Neuronal stem cell (in vitro differentiated cells): ENCODE measurements around the gene GALNTL6.

Experiments
- DNase-seq: peaks from one replicate; pipeline ENCODE4 v3.0.0-alpha.2; 2013; ENCODE audit warnings: low spot score
- H2AFZ ChIP-seq: one replicate; pipeline ENCODE4 v1.6.1; 2013; ENCODE audit warnings: mild to moderate bottlenecking, low read length, inconsistent platforms
- H2AK5ac ChIP-seq: 2 replicates; pipeline ENCODE4 v1.6.1; 2013; ENCODE audit warnings: low read depth, mild to moderate bottlenecking, inconsistent platforms, low read length, moderate library complexity, mixed read lengths
- H2BK120ac ChIP-seq: 2 replicates; pipeline ENCODE4 v1.6.1; 2013; ENCODE audit warnings: low read depth, mild to moderate bottlenecking, inconsistent platforms, low read length, moderate library complexity, mixed read lengths
- H2BK12ac ChIP-seq: one replicate; pipeline ENCODE4 v1.6.1; 2013; ENCODE audit warnings: low read length, inconsistent platforms
- H2BK15ac ChIP-seq: 2 replicates; pipeline ENCODE4 v1.6.1; 2013; ENCODE audit warnings: mild to moderate bottlenecking, low read length, inconsistent platforms, mixed read lengths
- H2BK5ac ChIP-seq: one replicate; pipeline ENCODE4 v1.6.1; 2013; ENCODE audit warnings: inconsistent platforms, mild to moderate bottlenecking, low read length, moderate library complexity
- H3K14ac ChIP-seq: one replicate; pipeline ENCODE4 v1.6.1; 2013; ENCODE audit warnings: low read length, inconsistent platforms
- H3K18ac ChIP-seq: 2 replicates; pipeline ENCODE4 v1.6.1; 2013; ENCODE audit warnings: low read length, inconsistent platforms
- H3K23ac ChIP-seq: 2 replicates; pipeline ENCODE4 v1.6.1; 2013; ENCODE audit warnings: low read depth, mild to moderate bottlenecking, mixed read lengths, low read length, inconsistent platforms; ENCODE audit not compliant: poor library complexity
- H3K27ac ChIP-seq: replicated peaks from 3 replicates; pipeline ENCODE4 v1.5.1; 2013; ENCODE audit warnings: low read length, inconsistent platforms
- H3K27me3 ChIP-seq, 3 experiments: 2 replicates each; pipeline ENCODE4 v1.6.1; 2013; ENCODE audit warnings: low read length in 3 of 3, mild to moderate bottlenecking in 2 of 3, inconsistent platforms in 1 of 3, low read depth in 1 of 3, mixed read lengths in 1 of 3, moderate library complexity in 1 of 3; ENCODE audit not compliant: control insufficient read depth in 3 of 3, insufficient read depth in 3 of 3
- H3K36me3 ChIP-seq, 2 donors: replicated peaks in 1 of 2; 2 replicates each; pipeline ENCODE4 v1.6.1; 2013; ENCODE audit warnings: low read length in 2 of 2; ENCODE audit not compliant: control insufficient read depth in 2 of 2, insufficient read depth in 2 of 2
- H3K4ac ChIP-seq: 2 replicates; pipeline ENCODE4 v1.6.1; 2013; ENCODE audit warnings: inconsistent platforms, mild to moderate bottlenecking, low read length, moderate library complexity
- H3K4me1 ChIP-seq, 2 donors: 1 replicate in 1 of 2; 2 replicates in 1 of 2; pipeline ENCODE4 v1.6.1; 2013; ENCODE audit warnings: low read length in 2 of 2, low read depth in 1 of 2; ENCODE audit not compliant: control insufficient read depth in 2 of 2, insufficient read depth in 1 of 2
- H3K4me2 ChIP-seq: one replicate; pipeline ENCODE4 v1.6.1; 2013; ENCODE audit warnings: mild to moderate bottlenecking, low read length, inconsistent platforms; ENCODE audit not compliant: insufficient read depth, poor library complexity, severe bottlenecking
- H3K4me3 ChIP-seq, 2 donors: 2 replicates each; pipeline ENCODE4 v1.5.1; 2013; ENCODE audit warnings: low read length in 2 of 2, mild to moderate bottlenecking in 2 of 2, inconsistent platforms in 1 of 2, moderate library complexity in 1 of 2
- H3K79me1 ChIP-seq: one replicate; pipeline ENCODE4 v1.6.1; 2013; ENCODE audit warnings: low read depth, mild to moderate bottlenecking, inconsistent platforms, low read length, moderate library complexity
- H3K9ac ChIP-seq: one replicate; pipeline ENCODE4 v1.6.1; 2013; ENCODE audit warnings: mild to moderate bottlenecking, low read depth, low read length, inconsistent platforms; ENCODE audit not compliant: poor library complexity
- H3K9me3 ChIP-seq, 2 donors: replicated peaks in 1 of 2; 2 replicates each; pipeline versions ENCODE3 to v1.6.1; 2013; ENCODE audit warnings: low read length in 2 of 2, mild to moderate bottlenecking in 2 of 2, inconsistent platforms in 1 of 2, low read depth in 1 of 2, mixed read lengths in 1 of 2, moderate library complexity in 1 of 2; ENCODE audit not compliant: control insufficient read depth in 2 of 2, insufficient read depth in 1 of 2
- H4K8ac ChIP-seq: one replicate; pipeline ENCODE4 v1.6.1; 2013; ENCODE audit warnings: low read depth, mild to moderate bottlenecking, inconsistent platforms, low read length, moderate library complexity
- H4K91ac ChIP-seq: one replicate; pipeline ENCODE4 v1.6.1; 2013; ENCODE audit warnings: low read length, low read depth, mild to moderate bottlenecking, inconsistent platforms; ENCODE audit not compliant: poor library complexity
- WGBS, 2 donors: extraction: QIAGEN DNeasy Blood & Tissue Kit; methylation state at CpG; one replicate each; pipeline ENCODE4 v1.1.7; 2013; ENCODE audit warnings: missing lambda C conversion rate in 2 of 2, mixed read lengths in 1 of 2; ENCODE audit not compliant: insufficient read length in 2 of 2, insufficient replicate concordance in 1 of 2; ENCODE audit errors: extremely low coverage in 2 of 2; 5-methylcytosine and 5-hydroxymethylcytosine counted together

The GALNTL6 gene

GRCh38 chr4:171954650-171955049, 141.4 kb downstream of the GALNTL6 start:
- no peak for DNase-seq
- no CpG with 5 or more reads among the region's 1 CpG for WGBS, 2 donors
- H4K8ac ChIP-seq = no peak overlapping the region

GRCh38 chr4:171956678-171957077, 143.5 kb downstream of the GALNTL6 start:
- Histone ChIP-seq H3K4me3 (no peak overlapping the region), H3K4me2 (no peak overlapping the region), H3K18ac (no peak overlapping the region), H2BK5ac (no peak overlapping the region), H3K27me3 (no peaks in the 10 kb centered on the region), H2BK12ac (no peak overlapping the region), H3K23ac (no peak overlapping the region), H2AK5ac (no peak overlapping the region), H3K9me3 (no peaks in the 10 kb centered on the region), H3K27ac (no peak overlapping the region), H3K4ac (no peak overlapping the region), H2BK120ac (no peak overlapping the region), H2AFZ (no peak overlapping the region), H3K9ac (no peak overlapping the region), H3K14ac (no peak overlapping the region), H4K91ac (no peak overlapping the region), H4K8ac (no peak overlapping the region), H3K4me1 (no peaks in the 10 kb centered on the region), H3K79me1 (no peaks in the 10 kb centered on the region), H2BK15ac (no peak overlapping the region), H3K36me3 (no peaks in the 10 kb centered on the region)
- 100% methylated on average over 1 of the region's 4 CpGs; no CpG with 5 or more reads in 1 of the 2 donors for WGBS, 2 donors
- no peak for DNase-seq

More at GRCh38 chr4:171954650-171955049, 141.4 kb downstream of the GALNTL6 start:
- Histone ChIP-seq H3K27ac (no peak overlapping the region), H3K79me1 (no peaks in the 10 kb centered on the region), H3K14ac (no peak overlapping the region), H3K18ac (no peak overlapping the region), H2BK12ac (no peak overlapping the region), H3K4me3 (no peak overlapping the region), H3K27me3 (no peaks in the 10 kb centered on the region), H3K36me3 (no peaks in the 10 kb centered on the region), H2BK15ac (no peak overlapping the region), H2BK120ac (no peak overlapping the region), H4K91ac (no peak overlapping the region), H3K4ac (no peak overlapping the region), H3K4me2 (no peak overlapping the region), H3K9ac (no peak overlapping the region), H3K4me1 (no peaks in the 10 kb centered on the region), H2AFZ (peak overlapping the region; percentile 32), H3K23ac (no peak overlapping the region), H3K9me3 (no peaks in the 10 kb centered on the region), H2BK5ac (no peak overlapping the region), H2AK5ac (no peak overlapping the region)

GRCh38 chr4:171962110-171962509, 148.9 kb downstream of the GALNTL6 start:
- no peaks in the 10 kb centered on the region for H3K79me1 ChIP-seq
- no peak overlapping the region for H3K18ac ChIP-seq
- H3K23ac ChIP-seq = no peak overlapping the region
- no peaks in the 10 kb centered on the region for H3K36me3 ChIP-seq
- no peak overlapping the region for H3K27ac ChIP-seq
- no peak overlapping the region for H2BK15ac ChIP-seq
- H3K14ac ChIP-seq = no peak overlapping the region
- H4K8ac ChIP-seq = no peak overlapping the region
- H3K9ac ChIP-seq = no peak overlapping the region
- no peak for DNase-seq
- no peak overlapping the region for H2AFZ ChIP-seq
- no peaks in the 10 kb centered on the region for H3K4me1 ChIP-seq
- no peak overlapping the region for H3K4me2 ChIP-seq
- H2BK12ac ChIP-seq = no peak overlapping the region
- WGBS, 2 donors = no CpG with 5 or more reads among the region's 5 CpGs
- H3K4ac ChIP-seq = no peak overlapping the region
- H4K91ac ChIP-seq = no peak overlapping the region
- no peak overlapping the region for H2BK5ac ChIP-seq
- no peaks in the 10 kb centered on the region for H3K9me3 ChIP-seq
- H3K27me3 ChIP-seq = no peaks in the 10 kb centered on the region
- H2BK120ac ChIP-seq = no peak overlapping the region
- no peak overlapping the region for H2AK5ac ChIP-seq
- no peak overlapping the region for H3K4me3 ChIP-seq

- H3K4ac ChIP-seq = no peak overlapping the region
- no peak overlapping the region for H3K14ac ChIP-seq
- no peak overlapping the region for H2AFZ ChIP-seq
- no peak overlapping the region for H2BK15ac ChIP-seq
- H4K8ac ChIP-seq = no peak overlapping the region
- H3K4me1 ChIP-seq = no peaks in the 10 kb centered on the region
- H3K23ac ChIP-seq = no peak overlapping the region
- no peaks in the 10 kb centered on the region for H3K36me3 ChIP-seq
- no peak overlapping the region for H2BK120ac ChIP-seq
- H3K27me3 ChIP-seq = no peaks in the 10 kb centered on the region
- DNase-seq = no peak
- no peak overlapping the region for H2BK5ac ChIP-seq
- no peak overlapping the region for H3K4me3 ChIP-seq
- H2AK5ac ChIP-seq = no peak overlapping the region
- H3K4me2 ChIP-seq = no peak overlapping the region
- no peak overlapping the region for H3K18ac ChIP-seq
- H3K79me1 ChIP-seq = no peaks in the 10 kb centered on the region
- no peaks in the 10 kb centered on the region for H3K9me3 ChIP-seq
- H2BK12ac ChIP-seq = no peak overlapping the region
- H3K9ac ChIP-seq = no peak overlapping the region
- no peak overlapping the region for H4K91ac ChIP-seq
- H3K27ac ChIP-seq = no peak overlapping the region
- no CpG with 5 or more reads among the region's 2 CpGs for WGBS, 2 donors
Observed at GRCh38 chr4:171966356-171966755, 153.2 kb downstream of the GALNTL6 start.
